ENCODE measurements around the gene NTRK2.
A peak's percentile ranks its signal among the peaks of the same experiment; 100 is the strongest.

DNA sequence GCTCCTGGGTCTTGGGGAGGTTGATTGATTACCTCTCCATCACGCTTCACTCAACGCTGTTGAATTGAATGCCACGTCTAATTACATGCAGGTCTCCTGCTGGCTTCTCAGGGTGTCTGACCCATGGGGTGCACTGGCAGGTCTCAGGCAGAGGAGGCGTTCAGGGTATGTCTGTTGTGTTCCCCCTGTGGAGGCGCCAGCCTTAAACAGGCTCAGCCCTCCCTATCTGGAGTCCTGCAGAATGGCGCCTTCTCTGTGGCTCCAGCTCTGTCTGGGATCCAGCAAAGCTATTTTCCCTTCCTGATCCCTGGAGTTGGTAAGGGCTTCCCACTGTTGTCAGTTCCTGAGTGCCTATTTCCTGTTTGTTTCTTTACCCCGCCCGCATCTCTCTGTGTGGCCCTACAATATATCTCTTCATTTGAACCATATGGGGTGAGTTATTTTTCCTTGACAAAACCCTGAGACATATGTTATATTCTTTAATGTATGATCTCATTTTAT, 150.0 kb downstream of the NTRK2 start:
- peak; percentile 21 to 30; a peak in 2 of 4 replicates for TF ChIP-seq CTCF (conservative IDR thresholded peaks at IDR 0.05; ENCODE audit: low read depth in 2 of 2)
- TF ChIP-seq EZH2 (IDR thresholded peaks at IDR 0.05; ENCODE audit: low read depth, unreplicated experiment) = no peak
- TF ChIP-seq EZH2phosphoT487 (IDR thresholded peaks at IDR 0.05; ENCODE audit: unreplicated experiment) = no peak
- TF ChIP-seq POLR2AphosphoS5 (IDR thresholded peaks at IDR 0.05; ENCODE audit: low read depth) = no peak
- no peak for TF ChIP-seq ZNF114 (CRISPR knock-in tag; IDR thresholded peaks at IDR 0.05)
- no peak for TF ChIP-seq JUNB (IDR thresholded peaks at IDR 0.05; ENCODE audit: unreplicated experiment)
- TF ChIP-seq STAT1 (IDR thresholded peaks at IDR 0.05; ENCODE audit: unreplicated experiment) = no peak

Measured in GM23338 (cell line).